Hepatocyte (in vitro differentiated cells): ENCODE data around the gene RFX4. TPM values are rescaled to one million over a fixed set of nuclear protein-coding genes. Genes with fewer than 3 reads are reported as not detected.

ENCODE experiments used
- DNase-seq: peaks from one replicate; pipeline ENCODE4 v3.0.0-alpha.2; 2016; ENCODE audit warnings: low spot score
- H2AFZ ChIP-seq: fragments of 200-600 bp; sonication (generic); 2 replicates; pipeline ENCODE4 v1.6.0; 2016; ENCODE audit warnings: antibody characterized with exemption, mild to moderate bottlenecking
- H3K27ac ChIP-seq: fragments of 200-600 bp; sonication (generic); 2 replicates; pipeline ENCODE4 v1.5.1; 2016; ENCODE audit warnings: mild to moderate bottlenecking
- H3K27me3 ChIP-seq: fragments of 200-600 bp; sonication (generic); 2 replicates; pipeline ENCODE4 v1.6.1; 2016
- H3K36me3 ChIP-seq: fragments of 200-600 bp; sonication (generic); replicated peaks from 2 replicates; pipeline ENCODE4 v1.5.1; 2016; ENCODE audit warnings: low read depth; ENCODE audit not compliant: insufficient read depth
- H3K4me1 ChIP-seq: fragments of 200-600 bp; sonication (generic); 2 replicates; pipeline ENCODE4 v1.5.1; 2016; ENCODE audit warnings: mild to moderate bottlenecking, moderate library complexity; ENCODE audit not compliant: insufficient read depth
- H3K4me2 ChIP-seq: fragments of 200-600 bp; sonication (generic); 2 replicates; pipeline ENCODE4 v1.6.0; 2016
- H3K4me3 ChIP-seq: fragments of 200-600 bp; sonication (generic); 2 replicates; pipeline ENCODE4 v1.5.1; 2016; ENCODE audit warnings: mild to moderate bottlenecking
- H3K79me2 ChIP-seq: fragments of 200-600 bp; sonication (generic); 2 replicates; pipeline ENCODE4 v1.6.0; 2017; ENCODE audit warnings: mild to moderate bottlenecking
- H3K9me2 ChIP-seq: fragments of 200-600 bp; sonication (generic); replicated peaks from 2 replicates; pipeline ENCODE4 v1.6.0; 2017; ENCODE audit warnings: mild to moderate bottlenecking; ENCODE audit not compliant: insufficient read depth
- H3K9me3 ChIP-seq: fragments of 200-600 bp; sonication (generic); 2 replicates; pipeline ENCODE4 v1.5.1; 2016; ENCODE audit warnings: low read depth, mild to moderate bottlenecking
- H4K20me1 ChIP-seq: fragments of 200-600 bp; sonication (generic); 2 replicates; pipeline ENCODE4 v1.6.0; 2016; ENCODE audit warnings: mild to moderate bottlenecking; ENCODE audit not compliant: insufficient read depth, poor library complexity, severe bottlenecking
- EZH2 ChIP-seq: fragments of 200-600 bp; sonication (generic); IDR thresholded peaks from 2 replicates; pipeline ENCODE4 v1.6.1; 2016; ENCODE audit warnings: antibody characterized with exemption, mild to moderate bottlenecking, borderline replicate concordance
- EZH2phosphoT487 ChIP-seq: fragments of 200-600 bp; sonication (generic); IDR thresholded peaks from one replicate; pipeline ENCODE4 v1.6.1; 2018; ENCODE audit warnings: antibody characterized with exemption, mild to moderate bottlenecking, low read depth, moderate library complexity; ENCODE audit not compliant: unreplicated experiment, severe bottlenecking
- WGBS: methylation state at CpG from one replicate; pipeline ENCODE4 v1.1.6; 2016; ENCODE audit warnings: low lambda C conversion rate; ENCODE audit errors: missing lambda C conversion rate; 5-methylcytosine and 5-hydroxymethylcytosine counted together
- polyA plus RNA-seq: library from polyadenylated mRNA; unstranded; fragments of >200 nt; fragmentation: Nextera tagmentation; extraction: Ambion mirVana; gene quantifications from 2 replicates; pipeline ENCODE4 v1.2.1, GENCODE V29; 2016
- total RNA-seq: library from RNA; depleted of rRNA; stranded (reverse); fragments of >200 nt; gene quantifications from 2 replicates; pipeline ENCODE4 v1.2.3, GENCODE V29; 2014
- TF ChIP-seq, protein P1 (sequence below): fragments of 200-600 bp; sonication (generic); IDR thresholded peaks from 2 replicates; pipeline ENCODE4 v1.5.1; 2016; ENCODE audit warnings: antibody characterized with exemption, mild to moderate bottlenecking; ENCODE audit not compliant: poor library complexity

The RFX4 gene
- total and polyA plus RNA-seq, 2 experiments from 2014 or later: not detected

DNA sequence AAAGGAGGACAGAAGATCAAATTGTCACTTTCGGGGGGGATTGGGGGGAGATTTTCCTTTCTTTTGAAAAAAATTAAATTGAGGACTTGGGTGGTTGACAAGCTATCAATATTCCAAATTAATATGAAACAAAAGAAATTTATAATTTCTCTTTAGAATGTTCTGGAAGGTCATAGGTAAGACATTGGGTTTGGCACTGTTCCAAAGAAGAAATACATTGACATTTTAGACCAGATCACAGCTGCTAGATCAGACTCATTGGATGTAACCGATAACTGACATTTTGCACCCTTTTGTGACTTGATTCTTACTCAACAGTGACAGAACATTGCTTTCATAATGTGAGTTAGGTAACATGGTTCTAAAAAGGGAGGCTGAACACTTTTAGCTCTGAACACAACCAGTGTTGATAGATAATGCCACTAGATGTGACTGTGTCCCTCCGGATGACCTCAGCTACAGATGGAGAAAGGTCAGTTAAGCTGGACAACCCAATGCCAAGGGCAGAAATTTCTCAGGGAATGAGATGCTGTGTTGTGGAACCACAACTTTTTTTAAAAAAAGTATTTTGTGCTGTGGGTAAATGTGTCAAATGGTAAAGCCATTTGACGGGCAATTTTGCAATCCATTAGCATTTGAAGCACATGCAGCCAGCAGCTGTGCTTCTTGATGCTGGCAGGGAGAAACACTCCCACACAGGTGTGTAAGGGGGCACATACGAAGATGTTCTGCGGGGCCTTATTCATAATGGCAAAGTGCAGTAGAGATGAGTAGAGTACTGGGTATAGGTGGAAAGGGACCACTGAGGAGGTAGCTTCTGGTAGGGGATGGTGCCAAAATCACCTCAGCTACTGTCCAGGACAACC is 62.9 kb downstream of the RFX4 start:
- no peak overlapping the region for H3K4me2 ChIP-seq
- no peaks in the 10 kb centered on the region for H3K79me2 ChIP-seq
- no peaks in the 10 kb centered on the region for H3K27me3 ChIP-seq
- no peak for DNase-seq
- no peaks in the 10 kb centered on the region for H4K20me1 ChIP-seq
- TF ChIP-seq EZH2phosphoT487: no peak
- no peak for TF ChIP-seq EZH2
- H3K9me2 ChIP-seq: no peaks in the 10 kb centered on the region
- H3K4me1 ChIP-seq: no peaks in the 10 kb centered on the region
- no peaks in the 10 kb centered on the region for H3K36me3 ChIP-seq
- no peak overlapping the region for H3K27ac ChIP-seq
- H3K4me3 ChIP-seq: no peak overlapping the region
- H2AFZ ChIP-seq: no peak overlapping the region
- H3K9me3 ChIP-seq: no peaks in the 10 kb centered on the region
- WGBS: 92% methylated on average over 6 of the region's 6 CpGs

DNA sequence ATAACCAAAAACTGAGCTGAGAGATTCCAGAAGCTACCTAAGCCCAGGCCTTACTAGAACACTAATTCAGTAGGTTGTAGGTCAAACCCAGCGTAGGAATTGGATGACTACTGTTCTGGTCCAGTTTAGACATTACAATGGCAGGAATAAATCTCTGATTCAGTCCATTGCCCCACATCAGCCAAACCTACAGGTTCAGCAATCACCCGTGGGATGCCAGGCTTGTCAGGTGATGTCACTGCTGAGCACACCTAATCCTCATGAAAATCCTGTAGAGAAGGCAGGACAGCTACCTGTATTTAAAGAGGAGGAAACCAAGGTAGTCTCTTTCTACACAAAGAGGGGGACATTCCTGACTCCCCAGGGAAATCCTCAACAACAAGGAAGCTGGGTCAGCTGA is 63.7 kb downstream of the RFX4 start:
- Histone ChIP-seq H3K9me3 (no peaks in the 10 kb centered on the region), H3K36me3 (no peaks in the 10 kb centered on the region), H3K79me2 (no peaks in the 10 kb centered on the region), H3K27ac (no peak overlapping the region), H4K20me1 (no peaks in the 10 kb centered on the region), H3K27me3 (no peaks in the 10 kb centered on the region), H3K9me2 (no peaks in the 10 kb centered on the region), H3K4me1 (no peaks in the 10 kb centered on the region), H3K4me3 (no peak overlapping the region), H2AFZ (no peak overlapping the region), H3K4me2 (no peak overlapping the region)
- WGBS: 63% methylated on average over 2 of the region's 2 CpGs
- no peak for DNase-seq
- TF ChIP-seq, protein P1, sequence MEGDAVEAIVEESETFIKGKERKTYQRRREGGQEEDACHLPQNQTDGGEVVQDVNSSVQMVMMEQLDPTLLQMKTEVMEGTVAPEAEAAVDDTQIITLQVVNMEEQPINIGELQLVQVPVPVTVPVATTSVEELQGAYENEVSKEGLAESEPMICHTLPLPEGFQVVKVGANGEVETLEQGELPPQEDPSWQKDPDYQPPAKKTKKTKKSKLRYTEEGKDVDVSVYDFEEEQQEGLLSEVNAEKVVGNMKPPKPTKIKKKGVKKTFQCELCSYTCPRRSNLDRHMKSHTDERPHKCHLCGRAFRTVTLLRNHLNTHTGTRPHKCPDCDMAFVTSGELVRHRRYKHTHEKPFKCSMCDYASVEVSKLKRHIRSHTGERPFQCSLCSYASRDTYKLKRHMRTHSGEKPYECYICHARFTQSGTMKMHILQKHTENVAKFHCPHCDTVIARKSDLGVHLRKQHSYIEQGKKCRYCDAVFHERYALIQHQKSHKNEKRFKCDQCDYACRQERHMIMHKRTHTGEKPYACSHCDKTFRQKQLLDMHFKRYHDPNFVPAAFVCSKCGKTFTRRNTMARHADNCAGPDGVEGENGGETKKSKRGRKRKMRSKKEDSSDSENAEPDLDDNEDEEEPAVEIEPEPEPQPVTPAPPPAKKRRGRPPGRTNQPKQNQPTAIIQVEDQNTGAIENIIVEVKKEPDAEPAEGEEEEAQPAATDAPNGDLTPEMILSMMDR: no peak
- TF ChIP-seq EZH2 (no peak), EZH2phosphoT487 (no peak)

DNA sequence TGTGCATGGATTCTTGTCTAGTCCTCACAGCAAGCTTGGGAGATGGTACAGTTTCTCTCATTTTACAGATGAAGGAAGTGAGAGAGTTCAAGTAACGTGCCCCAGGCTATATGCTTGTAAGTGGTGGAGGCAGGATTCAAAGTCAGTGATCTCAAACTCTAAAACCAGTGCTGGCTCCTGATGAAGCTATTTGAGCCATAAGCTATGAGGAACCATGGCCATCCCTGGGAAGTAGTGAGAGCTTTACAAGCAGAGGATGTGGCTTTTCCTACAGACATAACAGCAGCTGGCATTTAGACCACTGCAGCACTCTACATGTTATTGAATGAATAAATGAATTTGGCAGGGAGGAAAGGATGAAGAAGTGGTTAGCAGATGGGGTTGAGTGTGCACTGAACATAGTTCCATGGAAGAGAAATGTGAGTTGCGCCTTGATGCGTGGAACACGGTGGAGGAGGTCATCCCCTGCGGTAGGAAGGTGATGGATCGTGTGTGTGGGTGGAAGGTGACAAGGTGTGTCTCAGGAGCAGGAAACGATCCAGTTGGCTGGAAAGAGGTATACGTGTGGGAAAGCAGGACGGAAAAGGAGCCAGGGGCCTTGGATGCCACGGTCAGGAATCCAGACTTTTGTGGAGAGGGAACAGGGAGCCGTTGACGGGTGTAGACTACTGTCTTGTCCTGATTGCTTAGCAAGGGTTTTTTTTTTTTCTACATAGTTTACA is 65.2 kb downstream of the RFX4 start:
- TF ChIP-seq EZH2phosphoT487 (no peak), EZH2 (no peak)
- TF ChIP-seq, protein P1: no peak
- Histone ChIP-seq H3K79me2 (no peaks in the 10 kb centered on the region), H4K20me1 (no peaks in the 10 kb centered on the region), H3K27ac (peak overlapping the region; percentile 67), H3K4me2 (no peak overlapping the region), H2AFZ (no peak overlapping the region), H3K9me3 (no peaks in the 10 kb centered on the region), H3K4me1 (no peaks in the 10 kb centered on the region), H3K4me3 (no peak overlapping the region), H3K36me3 (no peaks in the 10 kb centered on the region), H3K27me3 (no peaks in the 10 kb centered on the region), H3K9me2 (no peaks in the 10 kb centered on the region)
- WGBS: 88% methylated on average over 12 of the region's 12 CpGs
- no peak for DNase-seq

DNA sequence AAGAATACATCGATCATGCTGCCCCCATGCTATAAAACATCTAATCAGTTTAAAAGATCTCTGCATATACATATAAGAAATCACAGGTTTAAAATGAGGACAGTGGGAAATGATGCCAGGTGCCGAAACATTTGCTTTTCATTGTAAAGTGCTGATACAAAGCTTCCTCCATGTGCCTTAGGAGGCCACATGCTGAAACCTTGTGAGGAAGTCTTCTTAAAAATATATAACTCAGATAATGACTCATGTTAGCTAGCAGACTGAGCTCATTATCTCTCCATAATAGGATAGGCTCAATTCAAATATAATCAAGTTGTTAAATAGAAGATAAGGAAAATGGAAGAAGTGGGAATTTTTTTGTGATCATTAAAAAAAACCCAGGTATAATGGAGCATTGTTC is 65.9 kb downstream of the RFX4 start:
- Histone ChIP-seq H3K9me3 (no peaks in the 10 kb centered on the region), H3K4me1 (no peaks in the 10 kb centered on the region), H3K27me3 (no peaks in the 10 kb centered on the region), H3K79me2 (no peaks in the 10 kb centered on the region), H2AFZ (no peak overlapping the region), H3K27ac (peak overlapping the region; percentile 67), H3K36me3 (no peaks in the 10 kb centered on the region), H3K4me3 (no peak overlapping the region), H4K20me1 (no peaks in the 10 kb centered on the region), H3K9me2 (no peaks in the 10 kb centered on the region), H3K4me2 (no peak overlapping the region)
- DNase-seq: peak; percentile 24
- TF ChIP-seq EZH2phosphoT487 (no peak), EZH2 (no peak)
- TF ChIP-seq, protein P1: no peak
- WGBS: 71% methylated on average over 2 of the region's 2 CpGs
